Karpas-422 (cell line): ENCODE results near the gene MGLL. TPM values are rescaled to one million over a fixed set of nuclear protein-coding genes. Genes with fewer than 3 reads are reported as not detected.
A peak's percentile ranks its signal among the peaks of the same experiment; 100 is the strongest.

Experiments used
- DNase-seq: peaks from one replicate; pipeline ENCODE4 v3.0.0-alpha.2; 2015
- H2AFZ ChIP-seq: fragments of 200-600 bp; sonication (generic); 2 replicates; pipeline ENCODE4 v1.6.1; 2014; ENCODE audit warnings: antibody characterized with exemption, low read length, mixed read lengths
- H3K27ac ChIP-seq: fragments of 200-600 bp; sonication (generic); 2 replicates; pipeline ENCODE4 v1.5.1; 2014; ENCODE audit warnings: mild to moderate bottlenecking, low read length, moderate library complexity
- H3K27me3 ChIP-seq: fragments of 200-600 bp; sonication (generic); 2 replicates; pipeline ENCODE4 v1.6.1; 2014; ENCODE audit warnings: low read length, mixed read lengths
- H3K36me3 ChIP-seq: fragments of 200-600 bp; sonication (generic); 2 replicates; pipeline ENCODE4 v1.6.1; 2014; ENCODE audit warnings: low read length, mixed read lengths; ENCODE audit not compliant: insufficient read depth
- H3K4me1 ChIP-seq: fragments of 200-600 bp; sonication (generic); 2 replicates; pipeline ENCODE4 v1.6.1; 2014; ENCODE audit warnings: mild to moderate bottlenecking, low read length, mixed read lengths
- H3K4me2 ChIP-seq: fragments of 200-600 bp; sonication (generic); 2 replicates; pipeline ENCODE4 v1.6.1; 2014; ENCODE audit warnings: low read length, low read depth, mild to moderate bottlenecking; ENCODE audit not compliant: poor library complexity, severe bottlenecking
- H3K4me3 ChIP-seq: fragments of 200-600 bp; sonication (generic); 2 replicates; pipeline ENCODE4 v1.5.1; 2014; ENCODE audit warnings: mild to moderate bottlenecking, antibody characterized with exemption, low read length, mixed read lengths
- H3K79me2 ChIP-seq: fragments of 200-600 bp; sonication (generic); 2 replicates; pipeline ENCODE4 v1.6.1; 2014; ENCODE audit warnings: mild to moderate bottlenecking, low read length, mixed read lengths
- H3K9ac ChIP-seq: fragments of 200-600 bp; sonication (generic); 2 replicates; pipeline ENCODE4 v1.6.0; 2014; ENCODE audit warnings: low read length
- H3K9me2 ChIP-seq: fragments of 200-600 bp; sonication (generic), shearing (Covaris generic); replicated peaks from 2 replicates; pipeline ENCODE4 v1.6.0; 2014; ENCODE audit warnings: mild to moderate bottlenecking, low read length, moderate library complexity; ENCODE audit not compliant: insufficient read depth
- H3K9me3 ChIP-seq: fragments of 300-700, 200-600 bp; sonication (generic); 2 replicates; pipeline ENCODE4 v1.6.1; 2014; ENCODE audit warnings: low read length, mixed read lengths
- H4K20me1 ChIP-seq: fragments of 200-600 bp; sonication (generic); 2 replicates; pipeline ENCODE4 v1.6.1; 2014; ENCODE audit warnings: mild to moderate bottlenecking, antibody characterized with exemption, low read length, low read depth; ENCODE audit not compliant: insufficient read depth
- total RNA-seq: library from RNA; depleted of rRNA; stranded (reverse); fragments of >200 nt; shearing (Covaris generic); gene quantifications from 2 replicates; pipeline ENCODE4 v1.2.3, GENCODE V29; 2014; ENCODE audit warnings: low replicate concordance

MGLL gene
- total RNA-seq, 1 experiment from 2014 or later = 58.0 TPM

DNA sequence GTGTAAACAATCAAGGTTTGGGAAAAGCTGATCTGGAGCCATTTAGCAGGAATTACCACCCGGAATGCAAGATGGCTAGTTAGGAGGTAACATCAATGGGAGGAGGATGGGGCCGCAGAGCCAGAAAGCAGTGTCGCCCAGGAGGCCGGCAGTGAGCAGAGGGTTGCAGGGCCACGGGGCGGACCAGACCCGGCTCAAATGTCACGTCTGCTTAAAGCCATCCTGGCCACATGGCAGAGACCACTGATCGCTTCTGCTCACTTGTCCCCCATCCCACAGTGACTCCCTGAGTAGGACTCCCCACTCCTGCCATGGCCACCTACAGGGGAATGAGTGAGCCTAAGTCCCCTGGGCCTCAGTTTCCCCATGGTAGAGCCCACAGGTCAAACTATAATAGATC, 18.2 kb downstream of the MGLL start:
- Histone ChIP-seq H2AFZ (no peak overlapping the region), H3K9me2 (no peaks in the 10 kb centered on the region), H3K9ac (no peak overlapping the region), H3K27ac (no peak overlapping the region), H3K79me2 (0 out of 2 replicates have a peak, but pooled peaks cover 3% of the 10 kb centered on the region), H4K20me1 (no peaks in the 10 kb centered on the region), H3K4me3 (no peak overlapping the region), H3K27me3 (no peaks in the 10 kb centered on the region), H3K4me2 (no peak overlapping the region), H3K36me3 (peaks cover 30% of the 10 kb centered on the region), H3K9me3 (no peaks in the 10 kb centered on the region), H3K4me1 (peaks cover 41% of the 10 kb centered on the region)
- no peak for DNase-seq

- Histone ChIP-seq H3K9ac (no peak overlapping the region), H3K9me2 (no peaks in the 10 kb centered on the region), H2AFZ (no peak overlapping the region), H3K9me3 (no peaks in the 10 kb centered on the region), H3K4me3 (no peak overlapping the region), H3K27ac (peak overlapping the region; percentile 24; the same call in 1 of the 2 replicates), H3K27me3 (no peaks in the 10 kb centered on the region), H3K36me3 (peaks cover 25% of the 10 kb centered on the region), H3K79me2 (0 out of 2 replicates have a peak, but pooled peaks cover 3% of the 10 kb centered on the region), H3K4me2 (no peak overlapping the region), H4K20me1 (no peaks in the 10 kb centered on the region), H3K4me1 (peaks cover 46% of the 10 kb centered on the region)
- DNase-seq = no peak
These were observed 18.7 kb downstream of the MGLL start for GRCh38 chr3:127803619-127804018.

DNA sequence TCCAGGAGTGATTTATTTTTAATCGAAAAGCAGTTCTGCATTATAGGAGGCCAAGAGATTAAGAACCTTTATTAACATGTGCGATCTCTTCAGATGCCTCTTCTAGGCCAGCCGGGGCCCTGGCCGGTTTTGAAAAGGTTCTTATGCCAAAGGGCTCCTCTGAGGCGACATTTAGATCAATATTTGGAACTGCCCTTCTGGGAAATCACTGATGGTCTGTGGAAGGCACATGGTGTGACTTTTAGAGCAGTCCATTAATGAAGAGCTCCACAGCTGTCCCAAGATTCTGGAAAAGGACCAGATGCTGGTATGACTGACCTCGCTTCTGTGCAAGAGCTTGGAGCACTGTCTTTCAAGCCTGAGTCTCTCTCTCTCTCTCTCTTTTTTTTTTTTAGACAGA, 19.7 kb downstream of the MGLL start:
- peak overlapping the region; percentile 27; the same call in 1 of the 2 replicates for H3K27ac ChIP-seq
- no peak overlapping the region for H2AFZ ChIP-seq
- no peak overlapping the region for H3K4me3 ChIP-seq
- H3K36me3 ChIP-seq = peaks cover 18% of the 10 kb centered on the region
- no peak overlapping the region for H3K4me2 ChIP-seq
- peaks cover 53% of the 10 kb centered on the region for H3K4me1 ChIP-seq
- no peaks in the 10 kb centered on the region for H3K79me2 ChIP-seq
- H3K9me2 ChIP-seq = no peaks in the 10 kb centered on the region
- no peaks in the 10 kb centered on the region for H3K27me3 ChIP-seq
- H3K9me3 ChIP-seq = no peaks in the 10 kb centered on the region
- H3K9ac ChIP-seq = no peak overlapping the region
- H4K20me1 ChIP-seq = no peaks in the 10 kb centered on the region
- DNase-seq = no peak

- peak overlapping the region; percentile 27; the same call in 1 of the 2 replicates for H3K27ac ChIP-seq
- H3K4me1 ChIP-seq = peaks cover 57% of the 10 kb centered on the region
- H3K4me3 ChIP-seq = no peak overlapping the region
- H3K4me2 ChIP-seq = no peak overlapping the region
- no peak for DNase-seq
- H3K9me2 ChIP-seq = no peaks in the 10 kb centered on the region
- no peaks in the 10 kb centered on the region for H3K27me3 ChIP-seq
- no peaks in the 10 kb centered on the region for H4K20me1 ChIP-seq
- H2AFZ ChIP-seq = no peak overlapping the region
- H3K79me2 ChIP-seq = no peaks in the 10 kb centered on the region
- H3K9ac ChIP-seq = no peak overlapping the region
- H3K36me3 ChIP-seq = peaks cover 12% of the 10 kb centered on the region
- no peaks in the 10 kb centered on the region for H3K9me3 ChIP-seq
These were observed 20.5 kb downstream of the MGLL start for GRCh38 chr3:127801731-127802313.

DNA sequence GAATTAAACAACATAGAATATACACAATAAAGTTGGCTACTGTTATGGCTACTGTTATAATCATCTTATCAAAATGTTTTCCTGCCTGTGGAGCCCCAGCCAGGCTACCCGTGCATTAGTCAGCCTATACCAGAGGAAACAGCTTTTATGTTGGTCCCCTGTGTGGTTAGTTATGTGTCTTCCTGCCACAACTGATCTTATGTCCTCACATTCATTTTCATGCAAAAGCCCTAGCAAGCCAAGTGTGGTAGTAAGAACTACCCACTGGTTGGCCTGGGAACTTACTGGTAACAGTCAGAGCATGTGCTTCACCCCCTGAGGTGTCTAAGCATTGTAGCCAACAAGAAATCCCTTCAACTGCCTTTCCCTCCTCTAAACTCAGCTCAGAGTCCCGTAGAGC, 21.8 kb downstream of the MGLL start:
- peak overlapping the region; percentile 98 for H3K27ac ChIP-seq

GRCh38 chr3:127799476-127800222, 22.7 kb downstream of the MGLL start:
- H3K9ac ChIP-seq = 0 out of 2 replicates have a peak overlapping the region, but pooled peaks have one; percentile 72
- H3K27me3 ChIP-seq = no peaks in the 10 kb centered on the region
- no peaks in the 10 kb centered on the region for H4K20me1 ChIP-seq
- peak overlapping the region; percentile 1 for H3K4me2 ChIP-seq
- H3K9me3 ChIP-seq = no peaks in the 10 kb centered on the region
- peak; percentile 41 for DNase-seq
- H3K9me2 ChIP-seq = no peaks in the 10 kb centered on the region
- peaks cover 17% of the 10 kb centered on the region for H3K79me2 ChIP-seq
- H3K36me3 ChIP-seq = peaks cover 10% of the 10 kb centered on the region
- H2AFZ ChIP-seq = no peak overlapping the region
- H3K4me1 ChIP-seq = peaks cover 76% of the 10 kb centered on the region
- no peak overlapping the region for H3K4me3 ChIP-seq
- H3K27ac ChIP-seq = peak overlapping the region; percentile 98

More for the DNA sequence above, 21.8 kb downstream of the MGLL start:
- H3K36me3 ChIP-seq = peaks cover 3% of the 10 kb centered on the region; the same call in 1 of the 2 replicates
- H3K4me1 ChIP-seq = peaks cover 70% of the 10 kb centered on the region
- H3K27me3 ChIP-seq = no peaks in the 10 kb centered on the region
- H3K9ac ChIP-seq = no peak overlapping the region; the same call in 1 of the 2 replicates
- DNase-seq = peak; percentile 55
- H3K79me2 ChIP-seq = peaks cover 8% of the 10 kb centered on the region; the same call in 1 of the 2 replicates
- no peaks in the 10 kb centered on the region for H4K20me1 ChIP-seq
- no peaks in the 10 kb centered on the region for H3K9me2 ChIP-seq
- no peak overlapping the region for H2AFZ ChIP-seq
- peak overlapping the region; percentile 1 for H3K4me2 ChIP-seq
- no peaks in the 10 kb centered on the region for H3K9me3 ChIP-seq
- H3K4me3 ChIP-seq = no peak overlapping the region

DNA sequence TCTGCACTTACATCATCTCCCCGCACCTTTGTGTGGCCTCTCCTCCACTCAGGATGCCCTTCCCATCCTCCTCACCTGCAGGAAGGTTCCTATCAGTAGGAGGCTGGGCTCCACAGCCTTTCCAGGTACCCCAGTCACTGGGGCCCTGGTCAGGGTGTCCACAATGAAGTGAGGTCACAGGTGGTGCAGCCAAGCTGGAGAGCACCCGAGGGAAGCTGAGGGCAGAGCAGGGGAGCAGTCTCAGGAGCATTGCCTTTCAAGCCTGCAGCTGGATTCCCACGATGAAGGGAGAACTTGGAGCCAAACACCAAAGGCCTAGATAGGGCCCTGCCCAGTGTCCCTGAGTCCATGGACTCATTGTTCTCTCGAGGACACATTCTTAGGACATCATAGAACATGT, 23.6 kb downstream of the MGLL start:
- H3K4me2 ChIP-seq = peak overlapping the region; percentile 73

GRCh38 chr3:127796831-127797150, 25.5 kb downstream of the MGLL start:
- H3K9me2 ChIP-seq = no peaks in the 10 kb centered on the region
- H3K4me2 ChIP-seq = peak overlapping the region; percentile 73
- no peaks in the 10 kb centered on the region for H3K9me3 ChIP-seq
- peaks cover 22% of the 10 kb centered on the region for H3K79me2 ChIP-seq
- peak; percentile 92 for DNase-seq
- peak overlapping the region; percentile 72 for H3K9ac ChIP-seq
- peaks cover 89% of the 10 kb centered on the region for H3K4me1 ChIP-seq
- H3K27ac ChIP-seq = peak overlapping the region; percentile 98
- peaks cover 15% of the 10 kb centered on the region for H3K36me3 ChIP-seq
- H3K4me3 ChIP-seq = peak overlapping the region; percentile 23; the same call in 1 of the 2 replicates
- no peaks in the 10 kb centered on the region for H4K20me1 ChIP-seq
- no peak overlapping the region for H2AFZ ChIP-seq
- H3K27me3 ChIP-seq = no peaks in the 10 kb centered on the region

More for the DNA sequence above, 23.6 kb downstream of the MGLL start:
- H3K9me3 ChIP-seq = no peaks in the 10 kb centered on the region
- H3K27me3 ChIP-seq = no peaks in the 10 kb centered on the region
- H3K27ac ChIP-seq = peak overlapping the region; percentile 98
- H3K9me2 ChIP-seq = no peaks in the 10 kb centered on the region
- peak; percentile 46 for DNase-seq
- H3K36me3 ChIP-seq = peaks cover 15% of the 10 kb centered on the region
- peaks cover 85% of the 10 kb centered on the region for H3K4me1 ChIP-seq
- H2AFZ ChIP-seq = no peak overlapping the region
- no peak overlapping the region for H3K4me3 ChIP-seq
- H4K20me1 ChIP-seq = no peaks in the 10 kb centered on the region
- H3K9ac ChIP-seq = peak overlapping the region; percentile 72
- peaks cover 22% of the 10 kb centered on the region for H3K79me2 ChIP-seq
